Endothelial cell of umbilical vein (primary cell): ENCODE measurements around the gene HOXD12. TPM values are rescaled to one million over a fixed set of nuclear protein-coding genes. Genes with fewer than 3 reads are reported as not detected.

Source experiments
- BruUV-seq: library from RNA; stranded (reverse); fragments of 400-500 nt; replicated peaks from 2 replicates; lab custom pipeline; 2021; lab: Mats Ljungman, UMichigan
- CTCF ChIA-PET: fragments of 300-600, 350-600 bp; sonication (Branson Sonifier 250); formaldehyde crosslinking; loops from one replicate; lab custom pipeline; 2021; ENCODE audit warnings: antibody characterized with exemption, inconsistent platforms; lab: Charles Lee
- POLR2A ChIA-PET: fragments of 300-600, 350-600 bp; sonication (Branson Sonifier 250); formaldehyde crosslinking; loops from one replicate; lab custom pipeline; 2021; ENCODE audit warnings: antibody characterized with exemption, inconsistent platforms; lab: Charles Lee
- DNase-seq: peaks from one replicate; pipeline ENCODE4 v3.0.0-alpha.2; 2011; ENCODE audit warnings: low read depth, low spot score
- FAIRE-seq: peaks from 2 replicates; lab custom pipeline; 2011; peaks lifted over from hg19 to GRCh38; lab: Jason Lieb, UNC
- H2AFZ ChIP-seq: 2 replicates; pipeline ENCODE4 v1.6.0; 2012; ENCODE audit warnings: low read depth, low read length, control low read depth, inconsistent platforms
- H3K27ac ChIP-seq: 2 replicates; pipeline ENCODE4 v1.5.1; 2011; ENCODE audit warnings: low read depth, mild to moderate bottlenecking, control low read depth, low read length, moderate library complexity; ENCODE audit not compliant: insufficient read depth
- H3K27me3 ChIP-seq, 2 experiments: 2 replicates each; pipeline versions ENCODE4 v1.6.0 to v1.6.1; 2011; ENCODE audit warnings: low read length in 2 of 2, mixed read lengths in 1 of 2; ENCODE audit not compliant: control insufficient read depth in 2 of 2, insufficient read depth in 2 of 2
- H3K36me3 ChIP-seq, 2 experiments: 2 replicates in 1 of 2; 3 replicates in 1 of 2; pipeline ENCODE4 v1.5.1; 2011; ENCODE audit warnings: low read length in 2 of 2, mild to moderate bottlenecking in 1 of 2, moderate library complexity in 1 of 2; ENCODE audit not compliant: control insufficient read depth in 2 of 2, insufficient read depth in 2 of 2; ENCODE audit errors: extremely low read depth in 1 of 2
- H3K4me1 ChIP-seq: 3 replicates; pipeline ENCODE4 v1.5.1; 2011; ENCODE audit warnings: mild to moderate bottlenecking, low read length; ENCODE audit not compliant: control insufficient read depth, insufficient read depth; ENCODE audit errors: extremely low read depth
- H3K4me2 ChIP-seq: 2 replicates; pipeline ENCODE4 v1.6.1; 2011; ENCODE audit warnings: low read length, control low read depth, mixed read lengths; ENCODE audit not compliant: insufficient read depth
- H3K4me3 ChIP-seq, 3 experiments: fragments of 200-600 bp in 1 of 3; sonication (generic), shearing (Covaris generic) in 1 of 3; replicated peaks in 1 of 3; 2 replicates each; pipeline ENCODE4 v1.5.1; 2011 to 2016; ENCODE audit warnings: control low read depth in 3 of 3, low read length in 3 of 3, mild to moderate bottlenecking in 2 of 3, inconsistent platforms in 1 of 3, low read depth in 1 of 3, moderate library complexity in 1 of 3; ENCODE audit not compliant: insufficient read depth in 1 of 3
- H3K79me2 ChIP-seq: 2 replicates; pipeline ENCODE4 v1.6.0; 2012; ENCODE audit warnings: low read length, inconsistent platforms; ENCODE audit not compliant: control insufficient read depth, insufficient read depth
- H3K9ac ChIP-seq: replicated peaks from 2 replicates; pipeline ENCODE3; 2011; ENCODE audit warnings: low read length, control low read depth; ENCODE audit not compliant: insufficient read depth; ENCODE audit errors: extremely low read depth
- H3K9me1 ChIP-seq: replicated peaks from 3 replicates; pipeline ENCODE4 v1.6.0; 2011; ENCODE audit warnings: mild to moderate bottlenecking, low read length; ENCODE audit not compliant: control insufficient read depth, insufficient read depth; ENCODE audit errors: extremely low read depth
- H3K9me3 ChIP-seq: replicated peaks from 2 replicates; pipeline ENCODE4 v1.5.1; 2012; ENCODE audit warnings: low read length, inconsistent platforms; ENCODE audit not compliant: control insufficient read depth, insufficient read depth
- H4K20me1 ChIP-seq: replicated peaks from 2 replicates; pipeline ENCODE3; 2011; ENCODE audit warnings: mild to moderate bottlenecking, low read length; ENCODE audit not compliant: control insufficient read depth, insufficient read depth; ENCODE audit errors: extremely low read depth
- EZH2 ChIP-seq: IDR thresholded peaks from 2 replicates; pipeline ENCODE4 v1.6.1; 2012; ENCODE audit warnings: borderline replicate concordance, low read depth, mild to moderate bottlenecking, moderate library complexity, low read length, inconsistent platforms; ENCODE audit not compliant: severe bottlenecking
- FOS ChIP-seq: IDR thresholded peaks from 2 replicates; pipeline ENCODE4 v1.6.1; 2011; ENCODE audit warnings: mild to moderate bottlenecking, low read length, moderate library complexity, borderline replicate concordance; ENCODE audit not compliant: insufficient read depth
- GATA2 ChIP-seq: IDR thresholded peaks from 2 replicates; pipeline ENCODE4 v1.7.0; 2011; ENCODE audit warnings: low read depth, mild to moderate bottlenecking, moderate library complexity, mixed read lengths, low read length; ENCODE audit not compliant: insufficient read length, insufficient read depth
- JUN ChIP-seq: IDR thresholded peaks from 2 replicates; pipeline ENCODE4 v1.6.1; 2011; ENCODE audit warnings: borderline replicate concordance, low read depth; ENCODE audit not compliant: insufficient read length, insufficient read depth
- MAX ChIP-seq: IDR thresholded peaks from 2 replicates; pipeline ENCODE4 v1.6.1; 2011; ENCODE audit not compliant: insufficient read depth, insufficient read length
- MYC ChIP-seq: IDR thresholded peaks from one replicate; pipeline ENCODE4 v1.6.1; 2011; ENCODE audit warnings: mild to moderate bottlenecking, low read depth, low read length
- POLR2A ChIP-seq: IDR thresholded peaks from 2 replicates; pipeline ENCODE4 v1.6.1; 2012; ENCODE audit warnings: low read depth, mild to moderate bottlenecking, control low read depth, low read length
- POLR2AphosphoS5 ChIP-seq: IDR thresholded peaks from 2 replicates; pipeline ENCODE4 v1.6.1; 2012; ENCODE audit warnings: low read depth, mild to moderate bottlenecking, control low read depth, low read length, moderate library complexity; ENCODE audit not compliant: insufficient read depth
- dilution Hi-C: fragments of 300-500 bp; cut with MboI; formaldehyde crosslinking; loops from one replicate; pipeline ENCODE4 v1.15.0; 2019; ENCODE audit warnings: low sequenced_read_pairs; ENCODE audit not compliant: extremely low pct_ligation_motif_present
- intact Hi-C: fragments of 100-400 bp; cut with micrococcal nuclease; formaldehyde crosslinking; loops from one replicate; pipeline ENCODE4 v1.10.0; 2022
- polyA plus RNA-seq, 4 experiments: library from polyadenylated mRNA; depleted of rRNA in 3 of 4; stranded (reverse) in 3 of 4; unstranded in 1 of 4; fragments of >200 nt; gene quantifications; 2 replicates each; pipeline versions ENCODE4 v1.2.1 to v1.2.3, GENCODE V29; 2011 to 2012; ENCODE audit warnings: missing spikeins in 1 of 4
- total RNA-seq: library from RNA; stranded (reverse); gene quantifications from 2 replicates; pipeline ENCODE4 v1.2.3, GENCODE V29; 2021
- TF ChIP-seq, protein P1 (sequence below), 2 donors: IDR thresholded peaks; 1 replicate in 1 of 2; 2 replicates in 1 of 2; pipeline ENCODE4 v1.5.1; 2011; ENCODE audit warnings: low read length in 2 of 2, mild to moderate bottlenecking in 2 of 2, moderate library complexity in 2 of 2, control low read depth in 1 of 2, inconsistent platforms in 1 of 2, low read depth in 1 of 2; ENCODE audit not compliant: insufficient read depth in 1 of 2; ENCODE audit errors: extremely low read depth in 1 of 2

Gene HOXD12
- total and polyA plus RNA-seq, 2 donors (not counting 3 experiments of a cell fraction or from before 2014, with no cell fraction given): not detected

DNA sequence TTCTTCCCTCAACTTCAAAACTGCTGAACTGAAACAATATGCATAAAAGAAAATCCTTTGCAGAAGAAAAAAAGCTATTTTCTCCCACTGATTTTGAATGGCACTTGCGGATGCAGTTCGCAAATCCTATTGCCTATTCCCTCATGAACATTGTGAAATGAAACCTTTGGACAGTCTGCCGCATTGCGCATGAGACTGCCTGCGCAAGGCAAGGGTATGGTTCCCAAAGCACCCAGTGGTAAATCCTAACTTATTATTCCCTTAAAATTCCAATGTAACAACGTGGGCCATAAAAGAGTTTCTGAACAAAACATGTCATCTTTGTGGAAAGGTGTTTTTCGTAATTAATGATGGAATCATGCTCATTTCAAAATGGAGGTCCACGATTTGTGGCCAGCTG is 38.3 kb downstream of the HOXD12 start:
- TF ChIP-seq MYC: no peak
- no peak for TF ChIP-seq FOS
- no peak for TF ChIP-seq JUN
- TF ChIP-seq MAX: no peak
- no peak for TF ChIP-seq GATA2
- no peak for TF ChIP-seq POLR2AphosphoS5
- FAIRE-seq (peak; percentile 43), DNase-seq (peak; percentile 64)
- CTCF ChIA-PET: interaction anchor here (3.1 to 9.3 kb wide), 6 partner anchors 9 to 516 kb away, joined by 8 to 338 read pairs (median 121); partner anchors contain the start of gene HOXD8
- Histone ChIP-seq H4K20me1 (no peaks in the 10 kb centered on the region), H3K4me2 (peak overlapping the region; percentile 99), H3K36me3 (no peaks in the 10 kb centered on the region), H3K9me3 (no peaks in the 10 kb centered on the region), H3K79me2 (peaks cover 61% of the 10 kb centered on the region), H3K27me3 (no peaks in the 10 kb centered on the region), H3K9me1 (no peaks in the 10 kb centered on the region), H2AFZ (no peak overlapping the region), H3K4me3 (peak overlapping the region; percentile 73 to 91 (median 86)), H3K9ac (peak overlapping the region; percentile 66), H3K4me1 (peaks cover 52% of the 10 kb centered on the region), H3K27ac (peak overlapping the region; percentile 73)
- dilution Hi-C loops (loop anchor here (25.0 kb wide), 1 partner anchor 499 kb away; no protein-coding TSS in a partner anchor), intact Hi-C loops (loop anchor here (1.0 kb wide), 2 partner anchors 9 to 281 kb away; partner anchors contain the start of gene HOXD8)
- TSS peak; percentile 24 for BruUV-seq
- POLR2A ChIA-PET: interaction anchor here (1.2 kb wide), 1 partner anchor 416 kb away, joined by 3 read pairs; no protein-coding TSS in a partner anchor

DNA sequence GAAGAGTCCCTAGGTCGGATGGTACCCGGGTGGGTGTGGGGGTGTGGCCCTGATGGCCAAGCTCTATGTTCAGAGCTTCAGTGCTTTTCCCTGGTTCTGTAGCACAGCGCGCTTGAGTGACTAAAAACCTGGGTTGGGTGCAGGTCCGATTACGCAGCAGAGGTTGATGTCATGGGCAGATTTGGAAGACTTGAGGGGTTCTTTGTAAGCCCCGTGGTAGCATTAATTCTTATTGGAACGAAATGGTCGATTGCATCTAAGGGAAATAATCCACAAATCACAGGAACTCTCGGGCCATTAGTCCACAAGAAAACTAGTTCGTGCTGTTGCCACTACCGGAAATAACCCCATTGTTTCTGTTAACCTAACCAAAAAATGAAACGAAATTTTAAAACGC is 38.9 kb downstream of the HOXD12 start:
- H3K4me2 ChIP-seq: peak overlapping the region; percentile 99
- dilution Hi-C loops: loop anchor here (25.0 kb wide), 1 partner anchor 499 kb away; no protein-coding TSS in a partner anchor
- CTCF ChIA-PET: interaction anchor here (0.9 to 9.3 kb wide), 10 partner anchors 9 to 516 kb away, joined by 3 to 338 read pairs (median 60); partner anchors contain the start of genes HOXD4 and HOXD8

More for the DNA sequence above, 38.9 kb downstream of the HOXD12 start:
- POLR2A ChIA-PET: interaction anchor here (1.1 to 1.2 kb wide), 2 partner anchors 50 to 499 kb away, joined by 3 to 5 read pairs; no protein-coding TSS in a partner anchor
- Histone ChIP-seq H3K9me1 (no peaks in the 10 kb centered on the region), H3K27me3 (no peaks in the 10 kb centered on the region), H3K4me3 (peak overlapping the region; percentile 73 to 91 (median 86)), H3K79me2 (peaks cover 65% of the 10 kb centered on the region), H3K27ac (peak overlapping the region; percentile 73), H4K20me1 (no peaks in the 10 kb centered on the region), H3K36me3 (no peaks in the 10 kb centered on the region), H3K9me3 (no peaks in the 10 kb centered on the region), H3K9ac (peak overlapping the region; percentile 66), H2AFZ (peak overlapping the region; percentile 38), H3K4me1 (peaks cover 45% of the 10 kb centered on the region)
- intact Hi-C loops: loop anchor here (1.0 kb wide), 2 partner anchors 9 to 281 kb away; partner anchors contain the start of gene HOXD8
- BruUV-seq: no TSS peak
- DNase-seq: peak; percentile 75
- TF ChIP-seq POLR2A: no peak
- no peak for TF ChIP-seq MAX
- TF ChIP-seq JUN: no peak
- TF ChIP-seq EZH2: no peak
- no peak for TF ChIP-seq FOS
- TF ChIP-seq, protein P1, sequence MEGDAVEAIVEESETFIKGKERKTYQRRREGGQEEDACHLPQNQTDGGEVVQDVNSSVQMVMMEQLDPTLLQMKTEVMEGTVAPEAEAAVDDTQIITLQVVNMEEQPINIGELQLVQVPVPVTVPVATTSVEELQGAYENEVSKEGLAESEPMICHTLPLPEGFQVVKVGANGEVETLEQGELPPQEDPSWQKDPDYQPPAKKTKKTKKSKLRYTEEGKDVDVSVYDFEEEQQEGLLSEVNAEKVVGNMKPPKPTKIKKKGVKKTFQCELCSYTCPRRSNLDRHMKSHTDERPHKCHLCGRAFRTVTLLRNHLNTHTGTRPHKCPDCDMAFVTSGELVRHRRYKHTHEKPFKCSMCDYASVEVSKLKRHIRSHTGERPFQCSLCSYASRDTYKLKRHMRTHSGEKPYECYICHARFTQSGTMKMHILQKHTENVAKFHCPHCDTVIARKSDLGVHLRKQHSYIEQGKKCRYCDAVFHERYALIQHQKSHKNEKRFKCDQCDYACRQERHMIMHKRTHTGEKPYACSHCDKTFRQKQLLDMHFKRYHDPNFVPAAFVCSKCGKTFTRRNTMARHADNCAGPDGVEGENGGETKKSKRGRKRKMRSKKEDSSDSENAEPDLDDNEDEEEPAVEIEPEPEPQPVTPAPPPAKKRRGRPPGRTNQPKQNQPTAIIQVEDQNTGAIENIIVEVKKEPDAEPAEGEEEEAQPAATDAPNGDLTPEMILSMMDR (IDR thresholded peaks at IDR 0.05; ENCODE audit: extremely low read depth in 1 of 2, insufficient read depth in 1 of 2, low read depth in 1 of 2, low read length in 2 of 2): no peak
- no peak for TF ChIP-seq GATA2
- no peak for TF ChIP-seq MYC
- no peak for TF ChIP-seq POLR2AphosphoS5
- FAIRE-seq: peak; percentile 81
